ENCODE data around the gene CNOT6.

DNA sequence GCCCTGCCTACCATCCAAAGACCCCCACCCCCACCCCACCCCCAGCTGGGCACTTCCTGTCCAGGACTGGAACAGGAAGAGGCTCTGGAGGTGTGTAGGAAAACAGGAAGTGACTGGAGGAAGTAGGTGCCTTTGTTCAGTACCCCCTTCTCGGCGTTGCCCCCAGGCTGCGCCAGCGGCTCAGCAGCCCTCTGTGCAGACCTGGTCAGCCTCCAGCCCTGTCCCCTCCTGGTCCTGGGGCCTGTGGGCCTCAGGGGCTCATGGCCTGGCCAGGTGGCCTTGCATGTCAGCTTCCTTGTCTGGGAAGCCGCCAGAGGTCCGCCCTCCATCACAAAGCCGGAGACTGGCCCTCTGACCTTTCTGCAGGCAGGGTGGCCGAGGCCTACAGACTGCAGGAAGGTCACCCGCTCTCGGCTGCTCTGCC lies 129.2 kb downstream of the CNOT6 start:
- TF ChIP-seq, protein P1, sequence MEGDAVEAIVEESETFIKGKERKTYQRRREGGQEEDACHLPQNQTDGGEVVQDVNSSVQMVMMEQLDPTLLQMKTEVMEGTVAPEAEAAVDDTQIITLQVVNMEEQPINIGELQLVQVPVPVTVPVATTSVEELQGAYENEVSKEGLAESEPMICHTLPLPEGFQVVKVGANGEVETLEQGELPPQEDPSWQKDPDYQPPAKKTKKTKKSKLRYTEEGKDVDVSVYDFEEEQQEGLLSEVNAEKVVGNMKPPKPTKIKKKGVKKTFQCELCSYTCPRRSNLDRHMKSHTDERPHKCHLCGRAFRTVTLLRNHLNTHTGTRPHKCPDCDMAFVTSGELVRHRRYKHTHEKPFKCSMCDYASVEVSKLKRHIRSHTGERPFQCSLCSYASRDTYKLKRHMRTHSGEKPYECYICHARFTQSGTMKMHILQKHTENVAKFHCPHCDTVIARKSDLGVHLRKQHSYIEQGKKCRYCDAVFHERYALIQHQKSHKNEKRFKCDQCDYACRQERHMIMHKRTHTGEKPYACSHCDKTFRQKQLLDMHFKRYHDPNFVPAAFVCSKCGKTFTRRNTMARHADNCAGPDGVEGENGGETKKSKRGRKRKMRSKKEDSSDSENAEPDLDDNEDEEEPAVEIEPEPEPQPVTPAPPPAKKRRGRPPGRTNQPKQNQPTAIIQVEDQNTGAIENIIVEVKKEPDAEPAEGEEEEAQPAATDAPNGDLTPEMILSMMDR (IDR thresholded peaks at IDR 0.05) = no peak
- TF ChIP-seq EZH2 (IDR thresholded peaks at IDR 0.05) = no peak
